Glutamatergic neuron (in vitro differentiated cells): ENCODE data around the gene PLSCR4. TPM values are rescaled to one million over a fixed set of nuclear protein-coding genes. Genes with fewer than 3 reads are reported as not detected.
"Not testable (repeated sequence)": the region's sequence is repeated elsewhere in the genome, so short reads cannot be mapped to it uniquely, and the experiment has no call there.

Source experiments
- DNase-seq: peaks from one replicate; pipeline ENCODE4 v3.0.0; 2022
- H3K27ac Mint-ChIP-seq: one replicate; pipeline ENCODE4 v1.8.0; 2020; ENCODE audit warnings: mild to moderate bottlenecking, mixed read lengths, inconsistent platforms; ENCODE audit not compliant: unreplicated experiment
- H3K27me3 Mint-ChIP-seq: one replicate; pipeline ENCODE4 v1.8.0; 2020; ENCODE audit warnings: mild to moderate bottlenecking, moderate library complexity, mixed read lengths, inconsistent platforms; ENCODE audit not compliant: unreplicated experiment
- H3K36me3 Mint-ChIP-seq: one replicate; pipeline ENCODE4 v1.8.0; 2020; ENCODE audit warnings: mild to moderate bottlenecking, mixed read lengths, inconsistent platforms; ENCODE audit not compliant: unreplicated experiment
- H3K4me1 Mint-ChIP-seq: one replicate; pipeline ENCODE4 v1.8.0; 2020; ENCODE audit warnings: mild to moderate bottlenecking, low read depth, mixed read lengths, inconsistent platforms; ENCODE audit not compliant: unreplicated experiment
- H3K4me3 Mint-ChIP-seq: one replicate; pipeline ENCODE4 v1.8.0; 2020; ENCODE audit warnings: mild to moderate bottlenecking, mixed read lengths, inconsistent platforms; ENCODE audit not compliant: unreplicated experiment
- H3K9me3 Mint-ChIP-seq: one replicate; pipeline ENCODE4 v1.8.0; 2020; ENCODE audit warnings: mild to moderate bottlenecking, moderate library complexity, mixed read lengths, inconsistent platforms; ENCODE audit not compliant: unreplicated experiment
- CTCF ChIP-seq: fragments of 200-600 bp; sonication (generic); IDR thresholded peaks from one replicate; pipeline ENCODE4 v1.5.0; 2021; ENCODE audit not compliant: partially characterized antibody, unreplicated experiment
- long read RNA-seq: library from polyadenylated mRNA; unstranded; transcript quantifications from one replicate; pipeline ENCODE4 v2.0.0, GENCODE V29; 2020; ENCODE audit not compliant: unreplicated experiment
- total RNA-seq: library from RNA; stranded (reverse); fragmentation: NEBNext Ultra II Directional; extraction: Animal tissue kit (Norgen Biotek cat#: 25700); gene quantifications from one replicate; pipeline ENCODE4 v1.2.1, GENCODE V29; 2021; ENCODE audit not compliant: unreplicated experiment

The PLSCR4 gene
- total RNA-seq, result not detected
- long read RNA-seq, result 0 reads

- peak; percentile 48 for DNase-seq
- H3K4me3 Mint-ChIP-seq, result peak within 1 kb of the TSS; percentile 88
- no peaks in the 10 kb centered on the region for H3K27me3 Mint-ChIP-seq
- peaks cover 7% of the 10 kb centered on the region for H3K36me3 Mint-ChIP-seq
- no peak for TF ChIP-seq CTCF
- no peaks in the 10 kb centered on the region for H3K4me1 Mint-ChIP-seq
- H3K9me3 Mint-ChIP-seq, result peaks cover 3% of the 10 kb centered on the region
- H3K27ac Mint-ChIP-seq, result no peak within 1 kb of the TSS
These were observed at the start of gene PLSCR4 for GRCh38 chr3:146250449-146251382. PLSCR4 (minus strand) TSS chr3:146251105; CDS start chr3:146222071, 29,034 bp downstream.

DNA sequence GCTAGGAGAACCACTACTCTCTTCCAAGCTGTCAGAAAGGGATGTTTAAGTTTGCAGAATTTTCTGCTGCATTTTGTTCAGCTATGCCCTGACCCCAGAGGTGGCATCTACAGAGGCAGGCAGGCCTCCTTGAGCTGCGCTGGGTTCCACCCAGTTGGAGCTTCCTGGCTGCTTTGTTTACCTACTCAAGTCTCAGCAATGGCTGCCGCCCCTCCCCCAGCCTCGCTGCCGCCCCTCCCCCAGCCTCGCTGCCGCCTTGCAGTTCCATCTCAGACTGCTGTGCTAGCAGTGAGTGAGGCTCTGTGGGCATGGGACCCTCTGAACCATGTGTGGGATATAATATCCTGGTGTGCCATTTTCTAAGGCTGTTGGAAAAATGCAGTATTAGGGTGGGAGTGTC is 42.5 kb upstream of the PLSCR4 start:
- not testable (repeated sequence) for H3K4me1 Mint-ChIP-seq, H3K4me3 Mint-ChIP-seq, H3K27ac Mint-ChIP-seq, H3K9me3 Mint-ChIP-seq, H3K27me3 Mint-ChIP-seq, DNase-seq, H3K36me3 Mint-ChIP-seq

DNA sequence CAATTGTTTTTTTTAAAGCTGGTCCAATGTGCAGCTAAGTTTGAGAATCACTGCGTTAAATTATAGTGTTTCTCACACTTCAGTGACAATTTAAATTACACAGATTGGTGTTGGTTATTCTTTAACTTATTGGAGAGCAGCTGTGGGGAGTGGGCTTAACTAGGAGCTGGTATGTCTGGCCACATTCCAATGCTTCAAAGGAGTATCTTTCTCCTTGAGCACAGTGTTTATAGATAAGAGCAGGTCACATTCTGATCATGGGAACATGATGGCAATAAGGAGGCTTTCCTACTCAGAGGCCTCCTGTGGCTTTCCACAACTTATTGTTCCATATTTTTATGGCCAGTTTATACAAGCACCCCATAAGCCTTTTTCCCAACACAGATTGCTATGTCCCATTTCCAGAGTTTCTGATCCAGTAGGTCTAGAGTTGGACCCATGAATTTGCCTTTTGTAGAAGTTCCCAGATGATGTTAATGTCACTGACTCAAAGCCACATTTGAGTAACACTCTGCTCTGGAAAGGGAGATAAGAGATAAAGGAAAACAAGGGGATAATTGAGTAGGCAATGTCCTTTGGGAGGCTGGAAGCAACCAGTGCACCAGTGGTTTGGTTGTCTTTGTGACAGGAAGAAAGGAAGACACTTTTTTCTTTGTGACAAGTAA is 33.0 kb upstream of the PLSCR4 start:
- no peaks in the 10 kb centered on the region for H3K9me3 Mint-ChIP-seq
- H3K4me3 Mint-ChIP-seq, result no peak overlapping the region
- no peak for TF ChIP-seq CTCF
- no peak for DNase-seq
- no peaks in the 10 kb centered on the region for H3K4me1 Mint-ChIP-seq
- H3K27ac Mint-ChIP-seq, result no peak overlapping the region
- H3K27me3 Mint-ChIP-seq, result no peaks in the 10 kb centered on the region
- no peaks in the 10 kb centered on the region for H3K36me3 Mint-ChIP-seq

GRCh38 chr3:146280864-146281263 is 30.0 kb upstream of the PLSCR4 start:
- no peak overlapping the region for H3K4me3 Mint-ChIP-seq
- DNase-seq, result no peak
- no peaks in the 10 kb centered on the region for H3K36me3 Mint-ChIP-seq

GRCh38 chr3:146279951-146280350 is 29.0 kb upstream of the PLSCR4 start:
- Mint-ChIP-seq H3K27ac (no peak overlapping the region), H3K4me1 (no peaks in the 10 kb centered on the region), H3K36me3 (no peaks in the 10 kb centered on the region), H3K27me3 (no peaks in the 10 kb centered on the region), H3K4me3 (no peak overlapping the region), H3K9me3 (no peaks in the 10 kb centered on the region)
- no peak for TF ChIP-seq CTCF
- no peak for DNase-seq

More at GRCh38 chr3:146280864-146281263, 30.0 kb upstream of the PLSCR4 start:
- Mint-ChIP-seq H3K27me3 (no peaks in the 10 kb centered on the region), H3K4me1 (no peaks in the 10 kb centered on the region), H3K9me3 (no peaks in the 10 kb centered on the region), H3K27ac (no peak overlapping the region)
- no peak for TF ChIP-seq CTCF
